ENCODE data around the gene STAU1.

DNA sequence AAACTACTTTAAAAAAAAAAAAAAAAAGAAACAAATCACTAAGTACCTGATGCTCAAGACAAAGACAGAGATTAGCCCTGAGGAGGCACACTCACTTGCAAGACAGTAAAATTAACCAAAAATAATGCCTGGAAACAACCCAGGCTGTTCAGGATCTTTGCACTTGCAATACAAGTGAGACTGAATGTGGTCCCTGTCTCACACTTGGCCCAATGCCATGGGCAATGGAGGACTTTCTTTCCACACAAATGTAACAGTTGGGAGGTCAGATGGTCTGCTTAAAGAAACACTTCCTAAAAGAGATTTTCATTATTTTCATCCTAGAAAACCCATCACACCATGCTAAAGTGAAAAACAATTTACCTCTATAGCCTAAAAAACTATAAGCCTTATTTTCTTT, 16.2 kb downstream of the STAU1 start:
- no peak for TF ChIP-seq MAX (IDR thresholded peaks at IDR 0.05; ENCODE audit: low read depth)
- no peak for TF ChIP-seq RXRA (IDR thresholded peaks at IDR 0.05; ENCODE audit: borderline replicate concordance, low read depth)
- no peak for TF ChIP-seq ELF1 (IDR thresholded peaks at IDR 0.05)
- TF ChIP-seq, protein P1, sequence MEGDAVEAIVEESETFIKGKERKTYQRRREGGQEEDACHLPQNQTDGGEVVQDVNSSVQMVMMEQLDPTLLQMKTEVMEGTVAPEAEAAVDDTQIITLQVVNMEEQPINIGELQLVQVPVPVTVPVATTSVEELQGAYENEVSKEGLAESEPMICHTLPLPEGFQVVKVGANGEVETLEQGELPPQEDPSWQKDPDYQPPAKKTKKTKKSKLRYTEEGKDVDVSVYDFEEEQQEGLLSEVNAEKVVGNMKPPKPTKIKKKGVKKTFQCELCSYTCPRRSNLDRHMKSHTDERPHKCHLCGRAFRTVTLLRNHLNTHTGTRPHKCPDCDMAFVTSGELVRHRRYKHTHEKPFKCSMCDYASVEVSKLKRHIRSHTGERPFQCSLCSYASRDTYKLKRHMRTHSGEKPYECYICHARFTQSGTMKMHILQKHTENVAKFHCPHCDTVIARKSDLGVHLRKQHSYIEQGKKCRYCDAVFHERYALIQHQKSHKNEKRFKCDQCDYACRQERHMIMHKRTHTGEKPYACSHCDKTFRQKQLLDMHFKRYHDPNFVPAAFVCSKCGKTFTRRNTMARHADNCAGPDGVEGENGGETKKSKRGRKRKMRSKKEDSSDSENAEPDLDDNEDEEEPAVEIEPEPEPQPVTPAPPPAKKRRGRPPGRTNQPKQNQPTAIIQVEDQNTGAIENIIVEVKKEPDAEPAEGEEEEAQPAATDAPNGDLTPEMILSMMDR (IDR thresholded peaks at IDR 0.05): no peak
